MM.1S (cell line): Measurements from ENCODE around the gene ESR2.

Source experiments
- DNase-seq: peaks from one replicate; pipeline ENCODE4 v3.0.0-alpha.2; 2015
- H2AFZ ChIP-seq: fragments of 300-600 bp; sonication (generic); 2 replicates; pipeline ENCODE4 v1.6.0; 2016; ENCODE audit warnings: antibody characterized with exemption, low read length
- H3F3A ChIP-seq: fragments of 300-600 bp; sonication (generic); 2 replicates; pipeline ENCODE4 v1.6.1; 2016; ENCODE audit warnings: mild to moderate bottlenecking, antibody characterized with exemption, low read length, moderate library complexity, mixed read lengths; ENCODE audit not compliant: insufficient read depth
- H3K27ac ChIP-seq: fragments of 300-600 bp; sonication (generic); 2 replicates; pipeline ENCODE4 v1.5.1; 2016; ENCODE audit warnings: mild to moderate bottlenecking, low read length
- H3K27me3 ChIP-seq: fragments of 300-600 bp; sonication (generic); replicated peaks from 2 replicates; pipeline ENCODE4 v1.6.0; 2016; ENCODE audit warnings: low read length; ENCODE audit not compliant: insufficient read depth
- H3K36me3 ChIP-seq: fragments of 300-600 bp; sonication (generic); replicated peaks from 2 replicates; pipeline ENCODE4 v1.6.1; 2016; ENCODE audit warnings: mild to moderate bottlenecking, low read length, mixed read lengths; ENCODE audit not compliant: insufficient read depth
- H3K4me1 ChIP-seq: fragments of 300-600 bp; sonication (generic); 2 replicates; pipeline ENCODE4 v1.6.1; 2016; ENCODE audit warnings: low read length, mixed read lengths
- H3K4me2 ChIP-seq: fragments of 300-600 bp; sonication (generic); 2 replicates; pipeline ENCODE4 v1.6.0; 2016; ENCODE audit warnings: low read depth, low read length
- H3K4me3 ChIP-seq: fragments of 300-600 bp; sonication (generic); 2 replicates; pipeline ENCODE4 v1.5.1; 2016; ENCODE audit warnings: low read length, mixed read lengths
- H3K79me2 ChIP-seq: fragments of 300-600 bp; sonication (generic); 2 replicates; pipeline ENCODE4 v1.6.1; 2016; ENCODE audit warnings: mixed run types, low read length, mixed read lengths
- H3K9ac ChIP-seq: fragments of 300-600 bp; sonication (generic); 2 replicates; pipeline ENCODE4 v1.6.1; 2016; ENCODE audit warnings: low read length, mixed read lengths
- H3K9me2 ChIP-seq: fragments of 300-600 bp; sonication (generic); replicated peaks from 2 replicates; pipeline ENCODE4 v1.6.1; 2016; ENCODE audit warnings: mild to moderate bottlenecking, low read length, mixed read lengths; ENCODE audit not compliant: insufficient read depth
- H3K9me3 ChIP-seq: fragments of 300-600 bp; sonication (generic); replicated peaks from 2 replicates; pipeline ENCODE4 v1.6.1; 2016; ENCODE audit warnings: mild to moderate bottlenecking, low read length, mixed read lengths; ENCODE audit not compliant: insufficient read depth
- H4K20me1 ChIP-seq: fragments of 300-600 bp; sonication (generic); 2 replicates; pipeline ENCODE4 v1.6.1; 2016; ENCODE audit warnings: mild to moderate bottlenecking, low read length, moderate library complexity, mixed read lengths; ENCODE audit not compliant: insufficient read depth
- CTCF ChIP-seq: fragments of 300-600 bp; sonication (generic); IDR thresholded peaks from 2 replicates; pipeline ENCODE4 v1.5.1; 2016; ENCODE audit warnings: antibody characterized with exemption, low read length, mixed read lengths
- EZH2 ChIP-seq: fragments of 300-600 bp; sonication (generic); optimal IDR thresholded peaks from 2 replicates; pipeline ENCODE3; 2017; ENCODE audit warnings: low read depth, mild to moderate bottlenecking, antibody characterized with exemption, low read length, mixed read lengths
- EZH2phosphoT487 ChIP-seq: fragments of 300-600 bp; sonication (generic); IDR thresholded peaks from 2 replicates; pipeline ENCODE4 v1.6.1; 2018; ENCODE audit warnings: antibody characterized with exemption, low read length

The ESR2 gene

GRCh38 chr14:64209444-64210131, 84.6 kb downstream of the ESR2 start:
- Histone ChIP-seq H3F3A (no peaks in the 10 kb centered on the region), H3K9me2 (no peaks in the 10 kb centered on the region), H3K27me3 (no peaks in the 10 kb centered on the region), H3K36me3 (no peaks in the 10 kb centered on the region), H3K9me3 (no peaks in the 10 kb centered on the region), H4K20me1 (no peaks in the 10 kb centered on the region), H3K9ac (no peak overlapping the region), H3K27ac (no peak overlapping the region), H3K4me2 (no peak overlapping the region), H3K79me2 (no peaks in the 10 kb centered on the region), H3K4me3 (no peak overlapping the region), H3K4me1 (no peaks in the 10 kb centered on the region), H2AFZ (no peak overlapping the region)
- DNase-seq, result no peak
- TF ChIP-seq EZH2 (no peak), EZH2phosphoT487 (no peak), CTCF (no peak)

GRCh38 chr14:64208981-64209380, 85.2 kb downstream of the ESR2 start:
- Histone ChIP-seq H3K4me3 (no peak overlapping the region), H3K9me3 (no peaks in the 10 kb centered on the region), H3K27me3 (no peaks in the 10 kb centered on the region), H3K4me1 (peaks cover 4% of the 10 kb centered on the region; the same call in 1 of the 2 replicates), H3K4me2 (no peak overlapping the region), H3K36me3 (no peaks in the 10 kb centered on the region), H2AFZ (no peak overlapping the region), H3K79me2 (no peaks in the 10 kb centered on the region), H4K20me1 (no peaks in the 10 kb centered on the region), H3K9me2 (no peaks in the 10 kb centered on the region), H3K27ac (no peak overlapping the region), H3K9ac (no peak overlapping the region), H3F3A (peaks cover 4% of the 10 kb centered on the region)
- no peak for TF ChIP-seq EZH2
- no peak for DNase-seq

- Histone ChIP-seq H4K20me1 (no peaks in the 10 kb centered on the region), H3K27ac (no peak overlapping the region), H3K4me3 (no peak overlapping the region), H3K4me1 (peaks cover 8% of the 10 kb centered on the region; the same call in 1 of the 2 replicates), H2AFZ (no peak overlapping the region), H3K9me2 (no peaks in the 10 kb centered on the region), H3K27me3 (no peaks in the 10 kb centered on the region), H3K9ac (no peak overlapping the region), H3K4me2 (no peak overlapping the region), H3K36me3 (no peaks in the 10 kb centered on the region), H3F3A (peaks cover 8% of the 10 kb centered on the region), H3K9me3 (no peaks in the 10 kb centered on the region), H3K79me2 (no peaks in the 10 kb centered on the region)
- no peak for DNase-seq
- TF ChIP-seq EZH2, result no peak
- no peak for TF ChIP-seq CTCF
- no peak for TF ChIP-seq EZH2phosphoT487
These were observed 85.9 kb downstream of the ESR2 start for GRCh38 chr14:64208261-64208660.

GRCh38 chr14:64203366-64204006, 90.7 kb downstream of the ESR2 start:
- H3K79me2 ChIP-seq, result no peaks in the 10 kb centered on the region
- DNase-seq, result peak; percentile 55
- no peaks in the 10 kb centered on the region for H4K20me1 ChIP-seq
- peak overlapping the region; percentile 66; the same call in 1 of the 2 replicates for H3K27ac ChIP-seq
- TF ChIP-seq EZH2phosphoT487 (no peak), EZH2 (no peak), CTCF (no peak)
- H3K36me3 ChIP-seq, result no peaks in the 10 kb centered on the region
- no peak overlapping the region for H3K4me3 ChIP-seq
- H3K9me3 ChIP-seq, result no peaks in the 10 kb centered on the region
- H3K4me1 ChIP-seq, result peaks cover 17% of the 10 kb centered on the region
- H3K4me2 ChIP-seq, result 0 out of 2 replicates have a peak overlapping the region, but pooled peaks have one; percentile 6
- no peak overlapping the region for H2AFZ ChIP-seq
- H3F3A ChIP-seq, result peaks cover 15% of the 10 kb centered on the region
- H3K9ac ChIP-seq, result peak overlapping the region; percentile 18; the same call in 1 of the 2 replicates
- H3K9me2 ChIP-seq, result no peaks in the 10 kb centered on the region
- no peaks in the 10 kb centered on the region for H3K27me3 ChIP-seq
